GM21717 (cell line): ENCODE results near the gene PPP1R9A.

ENCODE experiments used
- ATAC-seq: cut with Tn5 transposase; IDR thresholded peaks from one replicate; pipeline ENCODE4 v1.9.1; 2021; ENCODE audit warnings: mild to moderate bottlenecking, moderate library complexity; ENCODE audit not compliant: unreplicated experiment

Gene PPP1R9A

DNA sequence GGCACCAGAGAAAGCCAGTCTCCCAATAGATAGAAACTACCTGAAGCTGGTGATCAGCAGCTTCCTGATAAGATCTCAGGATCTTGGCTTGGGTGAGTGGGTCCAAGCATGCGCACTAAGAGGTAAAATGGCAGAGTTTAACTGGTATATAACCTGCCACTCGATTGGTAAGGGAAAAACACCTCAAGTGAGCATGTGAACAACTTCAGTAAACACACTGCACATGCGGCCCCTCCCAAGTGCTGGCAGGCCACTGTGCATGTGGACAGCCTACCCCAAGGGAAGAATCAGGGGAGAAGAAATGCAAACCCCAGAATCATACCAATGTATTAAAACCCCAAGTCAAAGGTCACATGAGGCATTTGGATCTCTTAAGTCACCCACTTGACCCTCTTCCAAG lies 434.6 kb downstream of the PPP1R9A start:
- no peak for ATAC-seq

DNA sequence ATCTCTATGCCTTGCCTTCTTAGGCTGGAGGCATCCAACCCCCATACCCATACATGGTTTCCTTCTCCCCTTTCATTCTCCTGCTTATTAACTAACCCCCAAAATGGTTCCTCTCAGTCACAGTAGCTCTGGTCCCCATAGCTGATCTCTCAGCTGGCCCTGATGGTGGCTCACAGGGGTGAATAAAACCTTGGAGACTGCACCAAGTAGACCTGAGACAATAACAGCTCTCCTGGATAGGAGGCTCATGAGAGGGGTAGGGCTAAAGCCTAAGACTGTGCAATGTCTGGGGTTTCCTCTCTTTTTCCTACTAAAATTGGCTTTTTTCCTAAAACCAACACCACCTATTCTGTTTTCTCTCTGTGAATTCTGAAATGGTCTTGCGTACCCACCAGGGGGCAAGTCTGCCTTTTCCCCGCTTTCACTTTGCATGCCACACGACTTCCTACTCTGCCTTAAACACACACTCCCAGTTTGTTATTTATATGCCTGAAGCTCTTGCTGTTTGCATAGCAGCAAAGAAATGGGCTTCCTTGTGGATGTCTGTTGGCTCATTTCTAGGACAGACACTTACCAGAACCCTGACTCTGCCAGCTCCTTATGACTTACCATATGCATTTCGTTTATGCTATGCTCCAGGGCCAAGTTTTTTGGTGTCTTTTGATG lies 435.4 kb downstream of the PPP1R9A start:
- no peak for ATAC-seq
